Aortic smooth muscle cell (primary cell): ENCODE measurements around the gene TMEM253. TPM values are rescaled to one million over a fixed set of nuclear protein-coding genes. Genes with fewer than 3 reads are reported as not detected.

ENCODE experiments used
- total RNA-seq: library from RNA; depleted of rRNA; stranded (reverse); fragments of >200 nt; gene quantifications from 2 replicates; pipeline ENCODE4 v1.2.3, GENCODE V29; 2014

The TMEM253 gene
- 0.12 and 0.26 TPM in 2 replicates for total RNA-seq

DNA sequence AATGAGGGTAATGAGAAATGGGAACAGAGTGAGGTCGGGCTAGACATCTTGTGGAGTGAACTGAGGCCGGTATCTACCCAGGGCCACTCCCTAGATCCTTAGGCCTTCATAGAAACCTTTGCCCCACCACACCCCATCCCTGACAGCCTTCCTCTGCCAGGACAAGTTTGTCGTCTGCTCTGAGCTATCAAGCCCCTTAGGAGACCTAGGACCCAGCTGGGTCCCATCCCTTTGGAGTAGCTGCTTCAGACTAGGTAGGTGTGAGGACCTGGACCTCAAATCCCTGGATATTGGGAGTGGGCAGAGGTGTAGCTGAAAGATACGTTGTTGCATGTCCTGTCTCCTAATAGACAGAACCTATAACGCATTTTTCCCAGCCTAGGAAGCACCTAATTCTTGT, at the start of gene TMEM253:
TSS of gene TMEM253 (plus strand) at position 136 of the 400 bp plus-strand sequence. CDS start 278 bp downstream, outside the sequence.

DNA sequence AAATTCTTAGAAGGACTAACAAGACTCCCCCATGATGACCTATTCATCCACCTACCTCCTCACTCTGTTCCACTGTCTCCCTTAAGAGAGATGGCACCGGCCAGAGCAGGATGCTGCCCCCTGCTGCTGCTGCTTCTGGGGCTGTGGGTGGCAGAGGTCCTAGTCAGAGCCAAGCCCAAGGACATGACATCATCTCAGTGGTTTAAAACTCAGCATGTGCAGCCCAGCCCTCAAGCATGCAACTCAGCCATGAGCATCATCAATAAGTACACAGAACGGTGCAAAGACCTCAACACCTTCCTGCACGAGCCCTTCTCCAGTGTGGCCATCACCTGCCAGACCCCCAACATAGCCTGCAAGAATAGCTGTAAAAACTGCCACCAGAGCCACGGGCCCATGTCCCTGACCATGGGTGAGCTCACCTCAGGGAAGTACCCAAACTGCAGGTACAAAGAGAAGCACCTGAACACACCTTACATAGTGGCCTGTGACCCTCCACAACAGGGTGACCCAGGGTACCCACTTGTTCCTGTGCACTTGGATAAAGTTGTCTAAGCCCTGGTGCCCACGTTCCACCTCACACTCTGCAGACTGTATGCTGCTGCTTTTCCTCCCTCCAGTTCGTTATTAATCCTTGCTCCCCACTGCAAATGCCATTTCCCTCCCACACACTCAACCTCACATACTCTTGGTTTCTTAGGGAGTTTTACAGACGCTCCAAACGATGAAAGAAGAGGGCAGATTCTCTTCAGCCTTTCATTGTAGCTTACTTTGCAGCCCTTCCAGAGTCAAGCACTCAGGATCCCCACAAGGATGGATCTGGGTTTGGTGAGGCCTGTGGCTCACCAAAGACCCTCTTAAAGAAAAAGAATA, 42.8 kb upstream of the TMEM253 start, which contains the start of gene RNASE8:
TSS of gene RNASE8 (plus strand) at position 20 of the 873 bp plus-strand sequence. CDS start at position 91, 71 bp downstream.

GRCh38 chr14:21070083-21070609, 30.7 kb upstream of the TMEM253 start, which contains the start of gene ARHGEF40:
TSS of gene ARHGEF40 (plus strand) at chr14:21070304. CDS start at chr14:21070397, 93 bp downstream.

DNA sequence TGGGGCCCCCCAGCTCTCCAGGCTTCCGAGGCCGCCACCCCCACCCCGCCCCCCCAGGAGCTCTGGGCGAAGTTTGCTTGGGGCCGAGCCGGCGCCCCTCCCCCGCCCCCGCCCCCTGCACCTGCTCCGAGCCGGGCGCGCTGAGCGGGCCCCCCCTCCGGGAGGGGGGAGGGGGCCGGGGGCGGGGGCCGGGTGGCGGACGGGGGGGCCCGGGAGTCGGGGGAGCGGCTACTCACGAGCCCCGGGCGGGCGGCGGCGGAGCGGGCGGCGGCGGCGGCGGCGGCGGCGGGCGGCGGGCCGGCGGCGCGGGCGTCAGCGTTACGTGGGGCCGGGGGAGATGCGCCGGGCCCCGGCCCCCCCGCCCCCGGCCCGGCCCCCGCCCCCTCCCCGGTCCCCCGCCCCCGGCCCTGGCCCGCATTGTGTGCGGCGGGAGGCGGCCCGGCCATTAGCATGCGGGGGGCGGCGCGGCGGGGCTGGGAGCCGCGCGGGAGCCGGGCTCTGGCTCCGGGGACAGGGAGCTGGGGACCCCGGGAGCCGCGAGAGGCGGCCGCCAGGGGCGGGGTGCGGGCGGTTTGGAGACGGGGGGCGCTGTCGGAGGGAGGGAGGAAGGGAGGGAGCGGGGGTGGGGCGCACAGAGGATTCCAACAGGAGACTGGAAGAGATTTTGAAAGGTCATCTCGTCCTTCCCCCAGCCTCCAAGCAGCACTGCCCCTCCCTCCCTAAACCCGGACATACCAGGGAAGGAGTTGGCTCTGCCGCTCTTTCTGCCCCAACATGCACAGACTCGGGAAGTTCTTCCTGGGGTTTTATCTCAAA, 2.6 kb upstream of the TMEM253 start, which contains the start of gene ZNF219:
TSS of gene ZNF219 (minus strand) at position 580 of the 816 bp plus-strand sequence. CDS start 5,064 bp downstream, outside the sequence.

Other genes with a start within 250 kb of the TMEM253 start
- not detected in 2 replicates for gene RNASE3, start 209.7 kb upstream of the TMEM253 start, total RNA-seq
- not detected in 2 replicates for gene RNASE2, start 145.6 kb upstream of the TMEM253 start, total RNA-seq
- 23.1 and 23.2 TPM in 2 replicates for gene METTL17, start 111.1 kb upstream of the TMEM253 start, total RNA-seq
- gene SLC39A2, start 101.8 kb upstream of the TMEM253 start, total RNA-seq, result not detected in 2 replicates
- 0.12 and 0.40 TPM in 2 replicates for gene NDRG2, start 76.0 kb upstream of the TMEM253 start, total RNA-seq
- gene TPPP2, start 70.8 kb upstream of the TMEM253 start, total RNA-seq, result not detected in 2 replicates
- not detected in 2 replicates for gene RNASE13, start 66.3 kb upstream of the TMEM253 start, total RNA-seq
- gene RNASE7, start 58.7 kb upstream of the TMEM253 start, total RNA-seq, result not detected in 2 replicates
- gene RNASE8, start 43.2 kb upstream of the TMEM253 start, total RNA-seq, result not detected in 2 replicates
- gene ARHGEF40, start 30.8 kb upstream of the TMEM253 start, total RNA-seq, result 32.0 and 33.3 TPM in 2 replicates
- 3.5 and 4.2 TPM in 2 replicates for gene ZNF219, start 2.4 kb upstream of the TMEM253 start, total RNA-seq
- gene OR5AU1, start 55.0 kb downstream of the TMEM253 start, total RNA-seq, result not detected in 2 replicates
- gene HNRNPC, start 168.4 kb downstream of the TMEM253 start, total RNA-seq, result 591 and 671 TPM in 2 replicates
- not detected in 2 replicates for gene RPGRIP1, start 179.0 kb downstream of the TMEM253 start, total RNA-seq